Endothelial cell of umbilical vein (primary cell): ENCODE data around the gene SREK1IP1. TPM values are rescaled to one million over a fixed set of nuclear protein-coding genes. Genes with fewer than 3 reads are reported as not detected.

Experiments
- BruUV-seq: library from RNA; stranded (reverse); fragments of 400-500 nt; replicated peaks from 2 replicates; lab custom pipeline; 2021; lab: Mats Ljungman, UMichigan
- CTCF ChIA-PET: fragments of 300-600, 350-600 bp; sonication (Branson Sonifier 250); formaldehyde crosslinking; loops from one replicate; lab custom pipeline; 2021; ENCODE audit warnings: antibody characterized with exemption, inconsistent platforms; lab: Charles Lee
- POLR2A ChIA-PET: fragments of 300-600, 350-600 bp; sonication (Branson Sonifier 250); formaldehyde crosslinking; loops from one replicate; lab custom pipeline; 2021; ENCODE audit warnings: antibody characterized with exemption, inconsistent platforms; lab: Charles Lee
- DNase-seq: peaks from one replicate; pipeline ENCODE4 v3.0.0-alpha.2; 2011; ENCODE audit warnings: low read depth, low spot score
- FAIRE-seq: peaks from 2 replicates; lab custom pipeline; 2011; peaks lifted over from hg19 to GRCh38; lab: Jason Lieb, UNC
- H2AFZ ChIP-seq: 2 replicates; pipeline ENCODE4 v1.6.0; 2012; ENCODE audit warnings: low read depth, low read length, control low read depth, inconsistent platforms
- H3K27ac ChIP-seq: 2 replicates; pipeline ENCODE4 v1.5.1; 2011; ENCODE audit warnings: low read depth, mild to moderate bottlenecking, control low read depth, low read length, moderate library complexity; ENCODE audit not compliant: insufficient read depth
- H3K27me3 ChIP-seq, 2 experiments: 2 replicates each; pipeline versions ENCODE4 v1.6.0 to v1.6.1; 2011; ENCODE audit warnings: low read length in 2 of 2, mixed read lengths in 1 of 2; ENCODE audit not compliant: control insufficient read depth in 2 of 2, insufficient read depth in 2 of 2
- H3K36me3 ChIP-seq, 2 experiments: 2 replicates in 1 of 2; 3 replicates in 1 of 2; pipeline ENCODE4 v1.5.1; 2011; ENCODE audit warnings: low read length in 2 of 2, mild to moderate bottlenecking in 1 of 2, moderate library complexity in 1 of 2; ENCODE audit not compliant: control insufficient read depth in 2 of 2, insufficient read depth in 2 of 2; ENCODE audit errors: extremely low read depth in 1 of 2
- H3K4me1 ChIP-seq: 3 replicates; pipeline ENCODE4 v1.5.1; 2011; ENCODE audit warnings: mild to moderate bottlenecking, low read length; ENCODE audit not compliant: control insufficient read depth, insufficient read depth; ENCODE audit errors: extremely low read depth
- H3K4me2 ChIP-seq: 2 replicates; pipeline ENCODE4 v1.6.1; 2011; ENCODE audit warnings: low read length, control low read depth, mixed read lengths; ENCODE audit not compliant: insufficient read depth
- H3K4me3 ChIP-seq, 3 experiments: fragments of 200-600 bp in 1 of 3; sonication (generic), shearing (Covaris generic) in 1 of 3; replicated peaks in 1 of 3; 2 replicates each; pipeline ENCODE4 v1.5.1; 2011 to 2016; ENCODE audit warnings: control low read depth in 3 of 3, low read length in 3 of 3, mild to moderate bottlenecking in 2 of 3, inconsistent platforms in 1 of 3, low read depth in 1 of 3, moderate library complexity in 1 of 3; ENCODE audit not compliant: insufficient read depth in 1 of 3
- H3K79me2 ChIP-seq: 2 replicates; pipeline ENCODE4 v1.6.0; 2012; ENCODE audit warnings: low read length, inconsistent platforms; ENCODE audit not compliant: control insufficient read depth, insufficient read depth
- H3K9ac ChIP-seq: replicated peaks from 2 replicates; pipeline ENCODE3; 2011; ENCODE audit warnings: low read length, control low read depth; ENCODE audit not compliant: insufficient read depth; ENCODE audit errors: extremely low read depth
- H3K9me1 ChIP-seq: replicated peaks from 3 replicates; pipeline ENCODE4 v1.6.0; 2011; ENCODE audit warnings: mild to moderate bottlenecking, low read length; ENCODE audit not compliant: control insufficient read depth, insufficient read depth; ENCODE audit errors: extremely low read depth
- H3K9me3 ChIP-seq: replicated peaks from 2 replicates; pipeline ENCODE4 v1.5.1; 2012; ENCODE audit warnings: low read length, inconsistent platforms; ENCODE audit not compliant: control insufficient read depth, insufficient read depth
- H4K20me1 ChIP-seq: replicated peaks from 2 replicates; pipeline ENCODE3; 2011; ENCODE audit warnings: mild to moderate bottlenecking, low read length; ENCODE audit not compliant: control insufficient read depth, insufficient read depth; ENCODE audit errors: extremely low read depth
- EZH2 ChIP-seq: IDR thresholded peaks from 2 replicates; pipeline ENCODE4 v1.6.1; 2012; ENCODE audit warnings: borderline replicate concordance, low read depth, mild to moderate bottlenecking, moderate library complexity, low read length, inconsistent platforms; ENCODE audit not compliant: severe bottlenecking
- FOS ChIP-seq: IDR thresholded peaks from 2 replicates; pipeline ENCODE4 v1.6.1; 2011; ENCODE audit warnings: mild to moderate bottlenecking, low read length, moderate library complexity, borderline replicate concordance; ENCODE audit not compliant: insufficient read depth
- GATA2 ChIP-seq: IDR thresholded peaks from 2 replicates; pipeline ENCODE4 v1.7.0; 2011; ENCODE audit warnings: low read depth, mild to moderate bottlenecking, moderate library complexity, mixed read lengths, low read length; ENCODE audit not compliant: insufficient read length, insufficient read depth
- JUN ChIP-seq: IDR thresholded peaks from 2 replicates; pipeline ENCODE4 v1.6.1; 2011; ENCODE audit warnings: borderline replicate concordance, low read depth; ENCODE audit not compliant: insufficient read length, insufficient read depth
- MYC ChIP-seq: IDR thresholded peaks from one replicate; pipeline ENCODE4 v1.6.1; 2011; ENCODE audit warnings: mild to moderate bottlenecking, low read depth, low read length
- POLR2A ChIP-seq: IDR thresholded peaks from 2 replicates; pipeline ENCODE4 v1.6.1; 2012; ENCODE audit warnings: low read depth, mild to moderate bottlenecking, control low read depth, low read length
- POLR2AphosphoS5 ChIP-seq: IDR thresholded peaks from 2 replicates; pipeline ENCODE4 v1.6.1; 2012; ENCODE audit warnings: low read depth, mild to moderate bottlenecking, control low read depth, low read length, moderate library complexity; ENCODE audit not compliant: insufficient read depth
- dilution Hi-C: fragments of 300-500 bp; cut with MboI; formaldehyde crosslinking; loops from one replicate; pipeline ENCODE4 v1.15.0; 2019; ENCODE audit warnings: low sequenced_read_pairs; ENCODE audit not compliant: extremely low pct_ligation_motif_present
- intact Hi-C: fragments of 100-400 bp; cut with micrococcal nuclease; formaldehyde crosslinking; loops from one replicate; pipeline ENCODE4 v1.10.0; 2022
- polyA plus RNA-seq, 4 experiments: library from polyadenylated mRNA; depleted of rRNA in 3 of 4; stranded (reverse) in 3 of 4; unstranded in 1 of 4; fragments of >200 nt; gene quantifications; 2 replicates each; pipeline versions ENCODE4 v1.2.1 to v1.2.3, GENCODE V29; 2011 to 2012; ENCODE audit warnings: missing spikeins in 1 of 4
- total RNA-seq: library from RNA; stranded (reverse); gene quantifications from 2 replicates; pipeline ENCODE4 v1.2.3, GENCODE V29; 2021
- TF ChIP-seq, protein P1 (sequence below): IDR thresholded peaks from 2 replicates; pipeline ENCODE4 v1.6.1; 2011; ENCODE audit not compliant: insufficient read depth, insufficient read length
- TF ChIP-seq, protein P2 (sequence below), 2 donors: IDR thresholded peaks; 1 replicate in 1 of 2; 2 replicates in 1 of 2; pipeline ENCODE4 v1.5.1; 2011; ENCODE audit warnings: low read length in 2 of 2, mild to moderate bottlenecking in 2 of 2, moderate library complexity in 2 of 2, control low read depth in 1 of 2, inconsistent platforms in 1 of 2, low read depth in 1 of 2; ENCODE audit not compliant: insufficient read depth in 1 of 2; ENCODE audit errors: extremely low read depth in 1 of 2

SREK1IP1 gene
- total and polyA plus RNA-seq, 2 donors (not counting 3 experiments of a cell fraction or from before 2014, with no cell fraction given), result 6.3 to 17.8 TPM

- Histone ChIP-seq H3K27ac (no peak overlapping the region), H3K9me1 (no peaks in the 10 kb centered on the region), H4K20me1 (no peaks in the 10 kb centered on the region), H3K27me3 (no peaks in the 10 kb centered on the region), H3K79me2 (no peaks in the 10 kb centered on the region), H3K36me3 (no peaks in the 10 kb centered on the region), H3K4me1 (peaks cover 31% of the 10 kb centered on the region), H3K9ac (no peak overlapping the region), H3K4me3 (no peak overlapping the region), H3K4me2 (peak overlapping the region; percentile 45), H3K9me3 (no peaks in the 10 kb centered on the region), H2AFZ (no peak overlapping the region)
- no TSS peak for BruUV-seq
- dilution Hi-C loops, result no loop called here
- intact Hi-C loops, result loop anchor here (5.0 kb wide), 1 partner anchor 219 kb away; no protein-coding TSS in a partner anchor
- CTCF ChIA-PET, result interaction anchor here (1.1 to 2.1 kb wide), 2 partner anchors 135 to 665 kb away, joined by 3 to 12 read pairs; no protein-coding TSS in a partner anchor
- POLR2A ChIA-PET, result no interaction called here
- no peak for FAIRE-seq
- TF ChIP-seq, protein P1, sequence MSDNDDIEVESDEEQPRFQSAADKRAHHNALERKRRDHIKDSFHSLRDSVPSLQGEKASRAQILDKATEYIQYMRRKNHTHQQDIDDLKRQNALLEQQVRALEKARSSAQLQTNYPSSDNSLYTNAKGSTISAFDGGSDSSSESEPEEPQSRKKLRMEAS, result no peak
- TF ChIP-seq POLR2A (no peak), FOS (no peak), POLR2AphosphoS5 (no peak), EZH2 (no peak), JUN (peak; percentile 6), GATA2 (peak; percentile 90), MYC (no peak)
- TF ChIP-seq, protein P2, sequence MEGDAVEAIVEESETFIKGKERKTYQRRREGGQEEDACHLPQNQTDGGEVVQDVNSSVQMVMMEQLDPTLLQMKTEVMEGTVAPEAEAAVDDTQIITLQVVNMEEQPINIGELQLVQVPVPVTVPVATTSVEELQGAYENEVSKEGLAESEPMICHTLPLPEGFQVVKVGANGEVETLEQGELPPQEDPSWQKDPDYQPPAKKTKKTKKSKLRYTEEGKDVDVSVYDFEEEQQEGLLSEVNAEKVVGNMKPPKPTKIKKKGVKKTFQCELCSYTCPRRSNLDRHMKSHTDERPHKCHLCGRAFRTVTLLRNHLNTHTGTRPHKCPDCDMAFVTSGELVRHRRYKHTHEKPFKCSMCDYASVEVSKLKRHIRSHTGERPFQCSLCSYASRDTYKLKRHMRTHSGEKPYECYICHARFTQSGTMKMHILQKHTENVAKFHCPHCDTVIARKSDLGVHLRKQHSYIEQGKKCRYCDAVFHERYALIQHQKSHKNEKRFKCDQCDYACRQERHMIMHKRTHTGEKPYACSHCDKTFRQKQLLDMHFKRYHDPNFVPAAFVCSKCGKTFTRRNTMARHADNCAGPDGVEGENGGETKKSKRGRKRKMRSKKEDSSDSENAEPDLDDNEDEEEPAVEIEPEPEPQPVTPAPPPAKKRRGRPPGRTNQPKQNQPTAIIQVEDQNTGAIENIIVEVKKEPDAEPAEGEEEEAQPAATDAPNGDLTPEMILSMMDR (IDR thresholded peaks at IDR 0.05; ENCODE audit: extremely low read depth in 1 of 2, insufficient read depth in 1 of 2, low read depth in 1 of 2, low read length in 2 of 2), result no peak
- DNase-seq, result peak; percentile 66
These were observed 49.8 kb upstream of the SREK1IP1 start for GRCh38 chr5:64818245-64818644.
